ENCODE data around the gene OR10G8.

DNA sequence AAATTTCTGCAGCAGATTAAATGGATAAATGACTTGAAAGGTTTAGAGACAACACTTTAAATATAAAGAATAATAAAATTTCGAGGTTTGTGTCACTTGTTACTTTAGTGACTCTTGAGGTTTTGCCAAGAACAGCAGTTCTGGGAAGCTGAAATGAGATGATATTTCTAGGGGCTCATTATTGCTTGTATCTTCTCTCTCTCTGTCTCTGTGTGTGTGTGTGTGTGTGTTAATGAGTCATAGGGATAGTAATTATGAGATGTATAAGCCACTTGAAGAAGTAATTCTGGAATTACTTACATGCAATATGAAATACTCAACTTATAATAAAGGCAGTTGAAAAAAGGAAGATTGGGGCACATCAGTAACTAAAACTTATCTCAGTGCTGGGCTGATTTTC is 24.1 kb downstream of the OR10G8 start:
- TF ChIP-seq, protein P1, sequence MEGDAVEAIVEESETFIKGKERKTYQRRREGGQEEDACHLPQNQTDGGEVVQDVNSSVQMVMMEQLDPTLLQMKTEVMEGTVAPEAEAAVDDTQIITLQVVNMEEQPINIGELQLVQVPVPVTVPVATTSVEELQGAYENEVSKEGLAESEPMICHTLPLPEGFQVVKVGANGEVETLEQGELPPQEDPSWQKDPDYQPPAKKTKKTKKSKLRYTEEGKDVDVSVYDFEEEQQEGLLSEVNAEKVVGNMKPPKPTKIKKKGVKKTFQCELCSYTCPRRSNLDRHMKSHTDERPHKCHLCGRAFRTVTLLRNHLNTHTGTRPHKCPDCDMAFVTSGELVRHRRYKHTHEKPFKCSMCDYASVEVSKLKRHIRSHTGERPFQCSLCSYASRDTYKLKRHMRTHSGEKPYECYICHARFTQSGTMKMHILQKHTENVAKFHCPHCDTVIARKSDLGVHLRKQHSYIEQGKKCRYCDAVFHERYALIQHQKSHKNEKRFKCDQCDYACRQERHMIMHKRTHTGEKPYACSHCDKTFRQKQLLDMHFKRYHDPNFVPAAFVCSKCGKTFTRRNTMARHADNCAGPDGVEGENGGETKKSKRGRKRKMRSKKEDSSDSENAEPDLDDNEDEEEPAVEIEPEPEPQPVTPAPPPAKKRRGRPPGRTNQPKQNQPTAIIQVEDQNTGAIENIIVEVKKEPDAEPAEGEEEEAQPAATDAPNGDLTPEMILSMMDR (conservative IDR thresholded peaks at IDR 0.05; ENCODE audit: low read length), result no peak
- TF ChIP-seq EZH2phosphoT487 (IDR thresholded peaks at IDR 0.05; ENCODE audit: borderline replicate concordance, low read depth, low read length), result no peak
